HL-60/S4 (cell line): ENCODE data around the gene BTG1.
"Not testable (repeated sequence)": the region's sequence is repeated elsewhere in the genome, so short reads cannot be mapped to it uniquely, and the experiment has no call there.

Experiments used
- in situ Hi-C: fragments of 300-500 bp; cut with MboI; formaldehyde crosslinking; loops from 2 replicates; pipeline ENCODE4 v1.14.3; 2022; ENCODE audit warnings: low sequenced_read_pairs

The BTG1 gene

DNA sequence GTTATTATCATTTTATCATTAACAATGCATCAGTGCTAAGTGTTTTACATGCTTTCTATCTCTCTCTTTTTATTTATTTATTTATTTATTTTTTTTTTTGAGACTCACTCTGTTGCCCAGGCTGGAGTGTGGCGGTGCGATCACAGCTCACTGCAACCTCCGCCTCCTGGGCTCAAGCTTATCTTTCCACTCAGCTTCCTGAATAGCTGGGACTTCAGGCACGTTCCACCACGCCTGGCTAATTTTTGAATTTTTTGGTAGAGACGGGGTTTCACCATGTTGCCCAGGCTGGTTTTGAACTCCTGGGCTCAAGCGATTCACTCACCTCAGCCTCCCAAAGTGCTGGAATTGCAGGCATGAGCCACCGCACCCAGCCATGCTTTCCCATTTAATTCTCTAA lies 3.9 kb upstream of the BTG1 start:
- in situ Hi-C loops: no loop called here

DNA sequence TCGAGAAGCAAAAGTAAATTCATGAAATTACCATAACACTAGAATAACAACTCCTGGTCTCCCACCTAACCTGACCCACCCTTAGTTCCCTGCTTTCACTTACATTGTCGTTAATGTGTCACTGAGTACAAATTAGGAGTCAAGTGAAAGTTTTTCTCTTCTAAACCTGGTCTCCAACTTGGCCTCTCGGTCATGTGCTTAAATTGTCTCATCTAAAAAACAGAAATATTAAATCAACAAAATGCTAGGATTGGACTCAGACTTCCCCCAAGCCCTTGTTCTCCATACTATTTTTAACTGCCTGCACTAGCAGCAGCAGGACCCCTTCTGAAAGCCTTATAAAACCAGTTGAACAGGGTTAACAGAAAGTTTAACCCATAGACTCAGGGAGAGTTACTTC lies 1.8 kb upstream of the BTG1 start:
- in situ Hi-C loops: no loop called here

DNA sequence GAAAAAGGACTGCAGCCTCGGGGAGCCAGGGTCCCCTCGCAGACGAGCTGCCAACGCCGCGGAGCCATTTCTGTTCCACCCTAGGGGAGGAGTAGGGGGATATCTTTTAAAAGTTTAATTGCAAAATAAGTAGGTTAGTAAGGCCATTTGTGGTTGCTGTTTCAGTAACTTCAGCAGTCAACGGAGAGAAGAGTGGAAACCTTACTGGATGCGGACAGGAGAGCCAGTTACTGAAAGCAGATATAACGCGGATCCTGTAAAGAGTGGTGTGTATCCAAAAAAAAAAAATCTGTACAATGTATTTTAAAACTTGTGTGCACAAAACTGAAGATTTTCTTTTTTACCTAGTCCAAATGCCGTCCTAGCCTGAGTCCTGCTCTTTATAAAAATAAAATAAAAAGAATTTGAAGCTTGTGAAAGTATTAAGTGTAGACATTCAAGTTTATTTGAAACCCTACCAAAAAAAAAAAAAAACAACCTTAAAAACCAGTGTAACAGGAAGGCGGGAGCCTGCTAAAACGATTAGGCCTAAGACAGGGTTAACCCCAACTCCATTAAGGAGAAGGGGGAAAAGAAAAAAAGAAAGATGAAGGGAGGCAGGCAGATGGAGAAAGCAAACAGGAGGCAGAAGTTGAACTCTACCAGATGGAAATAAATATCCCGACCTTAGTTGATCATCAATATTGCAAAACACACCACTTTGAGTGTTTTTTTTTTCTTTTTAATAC lies 1.0 kb upstream of the BTG1 start:
- in situ Hi-C loops: no loop called here

DNA sequence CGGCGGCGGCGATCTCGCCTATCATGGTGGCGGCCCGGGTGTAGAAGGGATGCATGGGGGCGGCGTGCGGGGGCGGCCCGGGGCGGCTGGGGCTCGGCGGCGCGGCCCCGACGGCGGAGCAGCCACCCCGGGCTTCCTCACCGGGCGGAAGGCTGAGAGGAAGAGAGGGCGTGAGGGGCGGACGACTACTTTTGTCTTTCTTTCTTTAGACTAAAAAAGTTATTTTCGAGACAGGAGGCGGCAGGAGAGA lies 240 bp downstream of the BTG1 start:
- in situ Hi-C loops: no loop called here

DNA sequence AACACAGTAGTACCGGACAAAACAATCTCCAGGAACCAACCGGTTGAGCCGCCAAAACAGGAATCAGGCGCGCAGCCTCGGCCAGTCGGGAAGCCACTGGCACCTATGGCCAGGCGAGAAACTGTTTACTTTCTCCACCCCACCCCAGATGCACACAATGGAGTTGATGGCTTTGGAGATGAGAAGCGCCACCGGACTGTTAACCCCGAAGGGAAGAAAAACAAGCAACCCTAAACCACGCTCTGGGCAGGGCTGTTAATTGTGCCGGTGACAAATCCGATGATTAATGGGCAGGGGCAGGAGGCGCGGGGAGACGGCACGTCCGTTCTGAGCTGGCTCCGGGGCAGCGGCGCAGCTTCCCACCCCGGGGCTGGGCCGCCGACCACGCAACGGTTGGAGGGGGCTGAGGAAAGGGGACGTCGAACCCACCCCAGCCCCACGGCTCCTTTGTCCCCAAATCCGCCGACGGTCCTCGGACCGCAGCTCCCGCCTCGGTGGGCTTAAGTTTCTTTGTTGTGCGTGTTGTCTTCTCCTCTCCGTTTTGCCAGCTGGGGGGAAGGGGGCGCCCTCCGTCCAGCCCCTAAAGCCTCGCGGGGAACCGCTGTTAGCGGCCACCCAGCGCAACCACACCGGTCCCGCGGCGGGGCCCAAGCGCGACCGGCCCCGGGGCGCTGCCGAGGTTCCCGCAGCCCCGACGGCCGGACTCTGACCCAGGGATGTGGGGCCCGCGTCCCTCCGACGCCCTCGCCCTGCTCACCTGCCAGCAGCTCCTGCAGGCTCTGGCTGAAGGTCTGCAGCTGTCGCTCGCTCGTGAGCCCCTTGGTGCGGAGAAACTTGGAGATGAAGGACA lies 790 bp downstream of the BTG1 start:
- in situ Hi-C loops: no loop called here

DNA sequence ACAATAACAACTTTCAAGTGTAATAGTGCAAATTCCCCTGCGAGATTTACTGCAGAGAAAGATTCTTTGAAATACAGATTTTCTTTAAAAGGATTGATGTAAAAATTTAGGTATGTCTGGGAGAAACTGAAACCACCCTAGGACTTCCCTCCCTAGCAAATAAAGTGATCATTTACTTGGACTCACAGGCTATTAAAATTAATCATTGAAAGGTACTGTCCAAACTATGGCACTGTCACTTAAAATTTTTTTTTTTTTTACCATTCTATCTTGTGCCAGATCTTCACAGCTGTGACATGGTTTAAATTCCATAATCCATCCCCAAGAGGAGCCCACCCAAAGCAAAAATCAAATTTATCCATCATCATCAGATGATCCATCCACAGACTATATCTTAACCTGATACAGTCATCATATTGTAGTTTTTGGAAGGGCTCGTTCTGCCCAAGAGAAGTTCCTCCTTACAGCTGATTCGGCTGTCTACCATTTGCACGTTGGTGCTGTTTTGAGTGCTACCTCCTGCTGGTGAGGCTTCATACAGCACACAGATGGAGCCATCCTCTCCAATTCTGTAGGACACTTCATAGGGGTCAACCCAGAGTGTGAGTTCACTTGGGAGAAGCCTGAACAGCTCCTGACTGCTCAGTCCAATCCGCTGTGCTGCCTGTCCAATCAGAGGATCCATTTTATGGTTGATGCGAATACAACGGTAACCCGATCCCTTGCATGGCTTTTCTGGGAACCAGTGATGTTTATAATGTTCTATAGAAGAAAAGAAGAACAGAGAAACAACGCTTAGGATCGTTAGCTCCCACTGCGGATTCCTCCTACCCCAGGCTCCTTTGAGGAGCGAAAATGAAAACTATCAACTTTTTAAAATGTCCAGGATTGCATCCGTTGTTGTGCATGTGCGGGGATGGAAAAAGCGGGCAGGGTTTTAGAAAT lies 1.7 kb downstream of the BTG1 start:
- in situ Hi-C loops: no loop called here

DNA sequence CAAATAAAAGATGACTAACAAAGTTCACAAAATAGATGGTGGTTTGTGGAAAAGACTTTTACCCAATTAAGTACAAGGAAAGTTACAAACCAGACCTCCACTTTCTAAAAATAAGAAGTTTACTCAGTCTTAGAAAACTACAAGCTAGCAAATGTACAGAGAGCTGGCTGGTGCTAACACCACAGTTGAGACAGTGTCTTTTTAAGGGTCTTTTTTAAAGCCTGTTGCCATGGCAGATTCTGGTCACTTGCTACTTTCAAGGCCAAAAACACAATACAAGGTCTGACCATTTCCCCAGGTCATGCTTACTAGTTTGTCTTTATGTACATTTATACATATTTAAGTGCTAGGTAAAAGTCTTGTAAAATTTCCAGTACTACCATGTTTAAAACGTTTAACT lies 2.4 kb downstream of the BTG1 start:
- in situ Hi-C loops: no loop called here

DNA sequence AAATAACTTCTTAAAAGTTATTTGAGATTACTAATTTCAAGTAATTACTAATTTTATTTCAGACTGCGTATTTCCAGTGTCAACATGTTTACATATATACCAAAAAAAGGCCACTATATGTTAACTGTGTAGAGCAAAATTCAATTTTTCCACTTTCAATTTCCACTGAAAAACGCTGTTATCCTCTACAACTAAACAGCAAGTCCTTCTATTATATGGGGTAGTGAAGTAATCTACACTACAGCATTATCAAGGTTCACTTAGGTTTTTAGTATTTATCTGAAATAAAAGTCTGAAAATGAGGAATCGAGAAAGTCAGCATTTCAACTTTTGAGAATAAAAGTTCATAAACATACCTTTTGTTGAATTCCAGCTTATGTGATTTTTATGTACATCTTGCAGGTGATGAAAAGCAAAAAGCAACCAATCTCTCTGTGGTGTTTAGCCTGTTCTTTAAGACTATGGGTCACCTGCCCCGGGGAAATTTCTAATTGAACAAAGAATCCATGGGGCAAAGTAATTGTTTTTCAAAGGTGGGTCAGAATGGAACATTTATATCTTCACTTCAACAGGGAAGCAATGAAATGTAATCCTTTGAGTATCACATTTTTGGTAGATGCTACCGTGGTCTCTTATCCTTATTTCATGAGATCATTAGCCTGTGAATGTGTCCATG lies 3.3 kb downstream of the BTG1 start:
- in situ Hi-C loops: no loop called here

DNA sequence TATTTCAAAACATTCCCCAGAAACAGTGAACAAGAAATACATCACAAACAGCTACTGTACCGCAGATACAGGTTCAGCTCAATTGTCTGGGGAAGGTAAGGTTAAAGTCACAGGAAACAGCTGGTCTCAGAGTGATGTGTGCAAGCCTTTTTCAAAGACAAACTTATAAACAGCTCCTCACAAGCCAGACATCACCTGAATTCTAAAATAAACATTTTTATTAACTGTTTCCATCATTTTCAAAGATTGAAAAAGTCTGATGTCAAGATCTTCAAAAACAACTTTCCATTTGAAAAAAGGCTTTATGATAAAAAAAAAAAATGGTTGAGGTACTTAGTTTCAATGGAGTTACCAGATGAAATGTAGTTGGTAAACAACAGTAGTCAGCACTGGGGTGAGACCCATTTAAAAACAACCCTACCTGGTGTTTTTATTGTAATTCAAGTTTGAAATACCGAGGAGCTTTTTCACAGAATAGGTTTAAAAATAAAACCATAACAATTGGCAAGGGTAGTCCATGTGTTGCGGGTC lies 4.0 kb downstream of the BTG1 start:
- in situ Hi-C loops: no loop called here

DNA sequence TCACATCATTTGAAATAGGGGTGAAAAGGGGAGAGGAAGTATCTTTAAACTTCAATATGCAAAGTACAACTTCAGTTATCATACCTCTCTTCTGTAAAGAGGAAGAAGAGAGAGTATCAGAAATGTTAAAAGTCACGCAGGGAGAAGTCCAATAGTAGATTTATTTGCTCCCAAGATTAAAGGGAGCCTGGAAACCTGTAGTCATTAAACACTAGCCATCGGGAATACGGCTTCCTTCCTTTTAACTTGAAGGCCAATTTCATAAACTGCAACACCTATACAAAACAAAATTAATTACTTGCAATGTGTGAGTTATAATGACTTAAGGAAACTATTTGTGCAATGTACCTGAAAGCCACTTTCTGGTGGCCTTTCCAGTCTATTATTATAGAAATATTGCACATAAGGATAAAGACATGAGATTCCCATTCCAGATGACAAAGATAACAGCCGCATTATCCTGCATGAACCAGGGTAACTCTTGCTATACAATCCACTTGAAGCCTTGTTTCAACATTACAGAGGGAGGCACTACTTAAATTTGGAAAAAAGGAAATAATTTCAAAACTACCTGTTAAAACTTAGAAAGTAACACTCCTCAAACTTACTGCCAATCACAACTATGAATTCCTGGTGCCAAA lies 4.6 kb downstream of the BTG1 start:
- in situ Hi-C loops: no loop called here

DNA sequence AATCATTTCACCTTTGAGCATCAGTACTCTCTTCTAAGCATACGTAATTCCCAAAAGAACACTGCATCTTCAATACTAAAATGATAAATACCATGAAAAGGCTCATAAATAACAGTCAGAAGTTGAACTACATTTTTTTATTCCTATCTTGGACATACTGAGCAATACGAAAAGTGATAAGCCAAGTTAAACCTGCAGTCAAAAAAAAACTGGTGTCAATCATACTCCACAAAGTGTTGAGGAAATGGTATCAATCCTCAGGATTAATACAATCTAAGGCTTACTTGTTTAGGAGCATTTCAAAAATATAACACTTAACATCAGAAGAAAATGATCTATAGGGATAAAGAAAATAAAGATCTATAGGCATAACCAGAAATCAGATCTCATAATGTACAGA lies 5.5 kb downstream of the BTG1 start:
- in situ Hi-C loops: no loop called here

DNA sequence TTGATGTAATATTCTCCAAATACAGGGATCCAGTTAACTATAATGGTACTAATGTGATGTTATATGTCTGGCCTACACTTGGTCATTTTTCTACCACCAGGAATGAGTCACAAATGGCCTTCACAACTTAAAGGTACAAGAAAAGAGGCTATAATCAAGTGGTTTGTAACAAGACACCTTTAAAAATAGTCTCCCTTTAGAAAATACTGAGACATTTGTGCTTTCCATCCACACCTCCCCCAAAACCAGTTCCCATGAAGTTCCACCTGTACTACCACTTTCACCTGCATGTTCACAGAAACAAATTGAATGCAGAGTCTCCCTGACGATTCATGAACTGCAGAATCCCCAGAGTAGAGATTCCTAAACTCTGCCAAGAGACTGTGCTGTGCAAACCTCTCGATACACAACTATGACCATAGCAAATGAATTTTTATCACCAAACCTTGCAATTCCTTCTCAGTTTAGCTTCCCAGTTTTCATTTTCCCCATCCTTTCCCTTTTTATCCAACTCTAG lies 6.0 kb downstream of the BTG1 start:
- in situ Hi-C loops: no loop called here

DNA sequence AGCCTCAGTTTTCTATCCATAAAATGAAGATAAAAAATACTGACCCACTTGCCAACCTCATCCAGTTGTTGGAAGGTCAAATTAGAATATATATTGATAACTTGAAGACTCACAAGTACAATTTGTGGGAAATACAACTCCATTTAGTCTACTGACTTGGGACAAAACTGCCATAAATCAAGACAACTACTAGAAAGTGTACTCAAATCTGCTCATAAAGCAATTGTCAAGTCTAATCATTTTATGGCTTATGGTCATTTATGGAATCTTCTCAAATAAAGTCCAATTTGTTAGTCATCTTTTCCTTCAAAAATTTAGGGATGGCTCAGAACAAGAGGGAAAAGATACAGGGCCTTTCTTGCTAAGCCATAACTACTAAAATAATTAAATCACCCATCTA lies 7.0 kb downstream of the BTG1 start:
- in situ Hi-C loops: no loop called here

DNA sequence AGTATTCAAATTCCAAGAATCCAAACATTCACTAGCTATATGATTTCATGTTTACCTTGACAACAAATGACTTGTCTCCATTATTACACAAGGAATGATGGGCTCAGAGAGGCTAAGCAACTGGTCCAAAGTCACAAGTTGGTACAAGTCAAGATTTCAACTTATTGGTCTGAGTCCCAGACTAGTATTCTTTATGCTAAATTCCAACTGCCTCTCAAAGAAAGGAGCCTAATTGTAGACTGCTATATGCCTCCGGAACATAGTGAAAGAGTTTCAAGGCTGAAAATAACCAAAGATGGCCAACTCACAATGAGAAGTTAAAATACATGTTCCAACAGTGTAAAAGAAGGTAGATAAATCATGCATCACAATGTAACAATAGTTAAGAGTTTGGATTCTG lies 7.5 kb downstream of the BTG1 start:
- in situ Hi-C loops: no loop called here

DNA sequence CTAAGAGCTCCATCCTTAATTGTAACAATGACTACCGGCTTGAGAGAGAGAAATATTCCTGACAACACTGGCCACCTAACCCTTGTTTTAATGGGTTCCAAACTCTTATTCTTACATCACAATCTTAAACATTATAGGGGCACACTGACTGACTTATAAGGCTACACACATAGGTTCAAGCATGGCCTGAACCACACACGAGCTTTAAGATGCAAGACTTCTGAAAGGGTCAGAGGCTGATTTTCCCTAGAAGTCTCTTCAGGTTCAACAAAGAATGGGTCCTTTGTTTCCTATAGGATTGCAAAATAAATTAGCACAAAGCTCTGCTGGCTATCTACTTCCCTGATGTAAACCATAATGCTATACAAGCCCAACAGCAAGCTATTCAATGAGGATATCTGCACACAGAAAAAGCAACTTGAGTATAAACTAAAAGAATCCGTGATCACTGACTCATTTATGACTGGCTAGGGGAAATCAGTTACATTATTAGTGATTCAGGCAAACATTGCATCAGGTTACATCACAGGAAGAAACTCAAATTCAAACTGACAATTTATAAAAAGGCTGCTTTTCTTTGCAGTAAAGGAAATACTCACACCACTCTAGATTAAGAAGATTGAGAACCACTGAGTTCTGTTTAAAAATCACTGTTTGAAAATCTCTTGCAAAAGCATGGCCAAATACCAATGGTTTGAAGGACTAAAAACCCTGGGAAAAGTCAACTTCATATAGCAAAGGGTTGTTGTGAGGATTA lies 8.5 kb downstream of the BTG1 start:
- in situ Hi-C loops: no loop called here

DNA sequence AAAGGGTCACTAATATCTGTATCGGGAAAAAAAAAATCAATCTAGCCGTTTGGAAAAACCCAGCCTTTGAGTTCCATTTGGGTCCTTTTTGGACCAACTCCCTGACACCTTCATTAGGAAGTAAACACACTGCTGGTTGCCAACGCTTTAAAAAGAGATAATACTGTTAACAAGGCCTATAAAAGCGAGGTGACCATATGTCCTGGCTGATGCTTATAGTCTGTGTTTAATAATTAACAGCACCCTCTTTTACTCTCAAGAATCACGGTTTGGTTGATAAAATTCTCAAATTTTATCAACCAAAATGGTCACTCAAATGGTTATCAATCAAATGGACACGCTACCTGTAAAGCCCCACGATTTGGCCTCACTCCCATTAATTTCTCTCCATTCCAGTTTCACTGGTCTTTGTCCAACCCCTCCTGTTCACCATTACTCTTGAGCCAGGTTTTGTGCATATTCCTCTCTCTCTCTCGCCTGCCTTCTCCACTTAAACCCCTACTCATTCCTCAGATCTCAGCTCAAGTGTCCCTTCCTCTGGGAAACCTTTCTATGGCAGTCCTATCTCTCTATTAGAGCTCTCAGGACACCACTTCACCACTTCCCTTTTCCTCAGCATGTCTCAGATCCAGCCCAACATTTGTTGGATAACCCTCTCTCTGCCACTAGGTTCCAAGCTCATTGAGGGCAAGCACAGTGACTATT lies 9.5 kb downstream of the BTG1 start:
- in situ Hi-C loops: no loop called here

DNA sequence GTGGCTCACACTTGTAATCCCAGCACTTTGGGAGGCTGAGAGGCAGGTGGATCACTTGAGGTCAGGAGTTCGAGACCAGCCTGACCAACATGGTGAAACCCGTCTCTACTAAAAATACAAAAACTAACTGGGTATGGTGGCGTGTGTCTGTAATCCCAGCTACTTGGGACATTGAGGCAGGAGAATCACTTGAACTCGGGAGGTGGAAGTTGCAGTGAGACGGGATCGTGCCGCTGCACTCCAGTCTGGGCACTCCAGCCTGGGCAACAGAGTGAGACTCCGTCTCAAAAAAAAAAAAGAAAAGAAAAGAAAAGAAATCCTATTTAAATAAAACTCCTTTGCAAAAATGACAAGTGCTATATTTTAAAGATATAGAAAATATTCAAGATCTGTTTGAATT lies 10.1 kb downstream of the BTG1 start:
- in situ Hi-C loops: not testable (repeated sequence)

DNA sequence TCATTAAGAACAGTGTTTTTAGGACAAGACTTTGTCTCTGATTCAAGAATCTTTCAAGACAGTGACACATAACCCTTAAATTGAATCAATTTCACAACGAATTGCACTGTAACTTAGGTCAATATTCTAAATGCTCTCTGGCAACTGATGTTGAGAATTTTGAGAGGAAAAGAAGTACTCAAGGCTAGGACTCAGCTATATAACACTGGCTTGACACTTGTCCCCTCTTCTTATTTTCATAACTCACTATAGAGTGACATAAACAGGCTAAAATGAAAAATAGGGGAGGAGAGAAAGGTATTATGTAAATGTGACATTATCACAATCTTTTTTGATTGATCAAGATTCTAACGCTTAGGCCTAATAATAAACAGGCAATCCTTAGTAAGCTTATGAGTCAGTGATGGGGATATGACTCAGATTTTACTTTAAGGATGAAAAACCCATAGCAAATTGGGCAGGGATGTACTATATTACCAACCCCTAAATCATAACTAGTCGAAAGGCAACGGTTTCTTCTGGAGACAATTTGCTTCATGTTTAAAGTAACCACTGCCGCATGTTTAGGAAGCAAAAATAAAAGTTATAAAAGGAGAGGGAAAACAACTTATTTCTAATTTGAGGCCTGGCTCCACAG lies 10.9 kb downstream of the BTG1 start:
- in situ Hi-C loops: no loop called here
